OCI-LY1 (cell line): ENCODE measurements around the gene ALX4.

Experiments
- H2AFZ ChIP-seq: fragments of 200-600 bp; sonication (generic), shearing (Covaris generic); 2 replicates; pipeline ENCODE4 v1.6.0; 2014; ENCODE audit warnings: antibody characterized with exemption, mild to moderate bottlenecking, low read length
- H3F3A ChIP-seq: fragments of 200-600 bp; sonication (generic), shearing (Covaris generic); 2 replicates; pipeline ENCODE4 v1.6.0; 2014; ENCODE audit warnings: mild to moderate bottlenecking, antibody characterized with exemption, low read length, moderate library complexity; ENCODE audit not compliant: insufficient read depth
- H3K27ac ChIP-seq: fragments of 200-600 bp; sonication (generic); 2 replicates; pipeline ENCODE4 v1.5.1; 2014; ENCODE audit warnings: low read length, mixed run types, mild to moderate bottlenecking, low read depth; ENCODE audit not compliant: poor library complexity, severe bottlenecking
- H3K27me3 ChIP-seq: fragments of 200-600 bp; sonication (generic); 2 replicates; pipeline ENCODE4 v1.6.0; 2014; ENCODE audit warnings: antibody characterized with exemption, mild to moderate bottlenecking, low read length, moderate library complexity; ENCODE audit not compliant: insufficient read depth
- H3K36me3 ChIP-seq: fragments of 200-600 bp; sonication (generic); 2 replicates; pipeline ENCODE4 v1.6.1; 2014; ENCODE audit warnings: mild to moderate bottlenecking, antibody characterized with exemption, low read length, moderate library complexity, mixed read lengths; ENCODE audit not compliant: insufficient read depth
- H3K4me1 ChIP-seq: fragments of 200-600 bp; sonication (generic); 2 replicates; pipeline ENCODE4 v1.5.1; 2014; ENCODE audit warnings: mild to moderate bottlenecking, low read length, moderate library complexity; ENCODE audit not compliant: insufficient read depth, severe bottlenecking
- H3K4me2 ChIP-seq: fragments of 200-600 bp; sonication (generic), shearing (Covaris generic); 2 replicates; pipeline ENCODE4 v1.6.1; 2014; ENCODE audit warnings: low read length
- H3K4me3 ChIP-seq: fragments of 200-600 bp; sonication (generic); 2 replicates; pipeline ENCODE4 v1.5.1; 2014; ENCODE audit warnings: low read length, low read depth, mild to moderate bottlenecking, mixed read lengths; ENCODE audit not compliant: poor library complexity, severe bottlenecking
- H3K79me2 ChIP-seq: fragments of 200-600 bp; shearing (Covaris generic); 2 replicates; pipeline ENCODE4 v1.6.1; 2016; ENCODE audit warnings: mixed run types, low read length, mixed read lengths; ENCODE audit not compliant: insufficient read depth
- H3K9ac ChIP-seq: fragments of 200-600 bp; sonication (generic), shearing (Covaris generic); 2 replicates; pipeline ENCODE4 v1.6.1; 2014; ENCODE audit warnings: mild to moderate bottlenecking, low read length, mixed read lengths
- H3K9me2 ChIP-seq: fragments of 200-600 bp; sonication (generic), shearing (Covaris generic); 2 replicates; pipeline ENCODE4 v1.6.1; 2014; ENCODE audit warnings: low read depth, mild to moderate bottlenecking, low read length, mixed read lengths
- H3K9me3 ChIP-seq: fragments of 200-600 bp; shearing (Covaris generic); 2 replicates; pipeline ENCODE4 v1.6.1; 2014; ENCODE audit warnings: low read length, mixed read lengths
- H4K20me1 ChIP-seq: fragments of 200-600 bp; sonication (generic), shearing (Covaris generic); 2 replicates; pipeline ENCODE4 v1.6.0; 2016; ENCODE audit warnings: mild to moderate bottlenecking, low read length; ENCODE audit not compliant: insufficient read depth
- EZH2 ChIP-seq: fragments of 200-600 bp; sonication (generic), shearing (Covaris generic); IDR thresholded peaks from 2 replicates; pipeline ENCODE4 v1.8.0; 2017; ENCODE audit warnings: borderline replicate concordance, mixed run types, mild to moderate bottlenecking, antibody characterized with exemption, low read length, moderate library complexity, mixed read lengths
- TF ChIP-seq, protein P1 (sequence below): fragments of 200-600 bp; sonication (generic), shearing (Covaris generic); IDR thresholded peaks from 2 replicates; pipeline ENCODE4 v1.5.1; 2017; ENCODE audit warnings: mild to moderate bottlenecking, antibody characterized with exemption, low read length, moderate library complexity, mixed read lengths

Gene ALX4

DNA sequence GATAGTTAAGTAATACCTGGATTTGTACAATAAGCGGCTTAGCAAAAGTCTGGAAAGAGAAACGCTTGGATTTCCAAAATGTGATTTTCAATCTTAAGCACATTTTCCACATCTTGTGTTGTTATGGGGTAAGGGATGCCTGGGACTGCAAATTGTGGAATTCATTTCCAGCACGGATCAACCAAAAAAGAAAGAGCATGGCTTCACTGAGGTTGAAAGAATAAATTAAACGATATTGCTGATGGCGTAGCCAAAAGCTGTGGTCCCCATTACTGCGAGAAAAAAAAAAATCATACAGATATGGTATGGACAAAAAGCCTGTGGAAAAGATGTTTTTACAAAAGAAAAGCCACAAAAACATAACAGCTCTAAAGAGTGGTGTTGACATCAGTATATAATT is 26.0 kb upstream of the ALX4 start:
- Histone ChIP-seq H3K9me2 (no peaks in the 10 kb centered on the region), H3K79me2 (no peaks in the 10 kb centered on the region), H3K36me3 (no peaks in the 10 kb centered on the region), H3K4me2 (no peak overlapping the region), H3K9me3 (no peaks in the 10 kb centered on the region), H3K4me1 (no peaks in the 10 kb centered on the region), H3K9ac (no peak overlapping the region), H4K20me1 (no peaks in the 10 kb centered on the region), H3K4me3 (no peak overlapping the region), H3F3A (no peaks in the 10 kb centered on the region), H3K27me3 (peaks cover 16% of the 10 kb centered on the region; the same call in 1 of the 2 replicates), H3K27ac (no peak overlapping the region), H2AFZ (no peak overlapping the region)
- TF ChIP-seq, protein P1, sequence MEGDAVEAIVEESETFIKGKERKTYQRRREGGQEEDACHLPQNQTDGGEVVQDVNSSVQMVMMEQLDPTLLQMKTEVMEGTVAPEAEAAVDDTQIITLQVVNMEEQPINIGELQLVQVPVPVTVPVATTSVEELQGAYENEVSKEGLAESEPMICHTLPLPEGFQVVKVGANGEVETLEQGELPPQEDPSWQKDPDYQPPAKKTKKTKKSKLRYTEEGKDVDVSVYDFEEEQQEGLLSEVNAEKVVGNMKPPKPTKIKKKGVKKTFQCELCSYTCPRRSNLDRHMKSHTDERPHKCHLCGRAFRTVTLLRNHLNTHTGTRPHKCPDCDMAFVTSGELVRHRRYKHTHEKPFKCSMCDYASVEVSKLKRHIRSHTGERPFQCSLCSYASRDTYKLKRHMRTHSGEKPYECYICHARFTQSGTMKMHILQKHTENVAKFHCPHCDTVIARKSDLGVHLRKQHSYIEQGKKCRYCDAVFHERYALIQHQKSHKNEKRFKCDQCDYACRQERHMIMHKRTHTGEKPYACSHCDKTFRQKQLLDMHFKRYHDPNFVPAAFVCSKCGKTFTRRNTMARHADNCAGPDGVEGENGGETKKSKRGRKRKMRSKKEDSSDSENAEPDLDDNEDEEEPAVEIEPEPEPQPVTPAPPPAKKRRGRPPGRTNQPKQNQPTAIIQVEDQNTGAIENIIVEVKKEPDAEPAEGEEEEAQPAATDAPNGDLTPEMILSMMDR, result no peak

DNA sequence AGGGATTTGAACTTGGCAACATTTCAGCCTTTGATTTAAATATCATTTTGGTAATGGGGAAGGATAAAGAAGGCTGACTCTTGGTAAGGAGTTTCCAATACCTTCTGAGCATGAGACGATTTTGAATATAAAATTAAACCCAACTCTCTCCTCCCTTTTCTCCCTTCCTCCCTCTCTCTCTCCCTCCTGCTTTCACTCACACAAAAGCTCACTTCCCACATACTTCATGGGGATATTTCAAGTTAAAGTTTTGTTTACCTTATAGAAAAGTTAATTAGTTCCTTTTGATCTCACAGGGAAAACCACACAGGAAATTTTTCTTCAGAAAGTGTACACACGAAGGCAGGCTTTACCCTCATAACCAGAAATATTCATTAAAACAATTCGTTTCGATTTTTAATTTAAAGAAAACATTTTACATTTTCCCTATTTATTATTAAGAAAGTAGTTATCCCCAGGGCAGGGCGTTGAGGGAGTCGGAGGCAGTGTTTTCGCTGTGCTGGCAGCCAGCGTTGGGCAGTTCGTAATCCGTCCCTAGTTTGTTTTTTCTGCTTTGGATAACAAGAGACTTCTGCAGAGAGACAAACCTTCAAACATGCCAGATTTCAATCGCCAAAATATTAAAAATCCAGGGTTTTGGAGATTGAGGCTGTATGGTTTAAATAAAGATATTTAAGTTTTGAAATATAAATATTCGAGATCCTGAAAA is 25.3 kb upstream of the ALX4 start:
- no peaks in the 10 kb centered on the region for H4K20me1 ChIP-seq
- TF ChIP-seq EZH2, result no peak
- TF ChIP-seq, protein P1, result no peak
- no peaks in the 10 kb centered on the region for H3K36me3 ChIP-seq
- H3K27me3 ChIP-seq, result peaks cover 16% of the 10 kb centered on the region; the same call in 1 of the 2 replicates
- H3K4me2 ChIP-seq, result no peak overlapping the region
- no peaks in the 10 kb centered on the region for H3K9me3 ChIP-seq
- no peak overlapping the region for H3K4me3 ChIP-seq
- H3F3A ChIP-seq, result no peaks in the 10 kb centered on the region
- no peak overlapping the region for H2AFZ ChIP-seq
- H3K4me1 ChIP-seq, result no peaks in the 10 kb centered on the region
- H3K9ac ChIP-seq, result no peak overlapping the region
- H3K9me2 ChIP-seq, result no peaks in the 10 kb centered on the region
- H3K27ac ChIP-seq, result no peak overlapping the region
- H3K79me2 ChIP-seq, result no peaks in the 10 kb centered on the region

DNA sequence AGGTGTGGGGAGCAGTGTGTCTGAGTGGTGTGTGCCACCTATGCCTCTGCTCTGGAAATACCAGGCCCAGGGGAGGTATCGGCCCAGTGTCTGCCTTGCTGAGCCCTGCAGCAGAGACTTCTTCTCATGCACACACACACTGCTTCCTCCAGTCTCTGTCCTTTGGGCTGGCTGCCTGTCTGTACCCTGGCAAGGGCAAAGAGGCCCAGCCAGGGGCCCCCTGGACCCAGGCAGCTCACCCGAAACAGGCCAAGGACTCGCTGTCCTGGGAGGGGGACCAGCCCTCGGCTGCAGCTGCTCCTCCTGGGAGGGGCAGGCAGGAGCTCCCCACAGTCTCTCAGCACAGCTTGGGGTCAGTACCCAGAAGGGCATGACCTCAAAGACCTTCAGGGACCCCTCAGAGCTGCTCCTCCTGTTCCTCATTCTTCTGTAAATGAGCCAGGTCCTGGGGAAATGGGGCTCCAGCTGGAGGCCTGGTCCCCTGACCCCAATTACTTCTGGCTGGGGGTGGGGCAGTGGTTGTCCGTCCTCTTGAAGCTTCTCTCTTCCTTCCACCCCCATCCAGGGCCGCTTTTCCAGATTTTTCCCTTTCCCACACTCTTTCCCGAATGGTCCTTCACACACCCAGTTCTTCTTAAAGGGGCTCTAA is 24.5 kb upstream of the ALX4 start:
- H3K27ac ChIP-seq, result no peak overlapping the region
- H3F3A ChIP-seq, result no peaks in the 10 kb centered on the region
- H3K9ac ChIP-seq, result no peak overlapping the region
- TF ChIP-seq, protein P1, result no peak
- no peak for TF ChIP-seq EZH2
- no peaks in the 10 kb centered on the region for H3K79me2 ChIP-seq
- no peak overlapping the region for H3K4me3 ChIP-seq
- no peaks in the 10 kb centered on the region for H3K36me3 ChIP-seq
- no peak overlapping the region for H2AFZ ChIP-seq
- peaks cover 16% of the 10 kb centered on the region; the same call in 1 of the 2 replicates for H3K27me3 ChIP-seq
- no peak overlapping the region for H3K4me2 ChIP-seq
- H3K4me1 ChIP-seq, result no peaks in the 10 kb centered on the region
- H3K9me2 ChIP-seq, result no peaks in the 10 kb centered on the region
- no peaks in the 10 kb centered on the region for H4K20me1 ChIP-seq
- no peaks in the 10 kb centered on the region for H3K9me3 ChIP-seq
